HG02571 (cell line): Measurements from ENCODE around the gene PTCD2.
"Not testable (repeated sequence)": the region's sequence is repeated elsewhere in the genome, so short reads cannot be mapped to it uniquely, and the experiment has no call there.

Source experiments
- ATAC-seq: cut with Tn5 transposase; IDR thresholded peaks from one replicate; pipeline ENCODE4 v1.9.1; 2021; ENCODE audit warnings: mild to moderate bottlenecking, moderate library complexity; ENCODE audit not compliant: unreplicated experiment

The PTCD2 gene

DNA sequence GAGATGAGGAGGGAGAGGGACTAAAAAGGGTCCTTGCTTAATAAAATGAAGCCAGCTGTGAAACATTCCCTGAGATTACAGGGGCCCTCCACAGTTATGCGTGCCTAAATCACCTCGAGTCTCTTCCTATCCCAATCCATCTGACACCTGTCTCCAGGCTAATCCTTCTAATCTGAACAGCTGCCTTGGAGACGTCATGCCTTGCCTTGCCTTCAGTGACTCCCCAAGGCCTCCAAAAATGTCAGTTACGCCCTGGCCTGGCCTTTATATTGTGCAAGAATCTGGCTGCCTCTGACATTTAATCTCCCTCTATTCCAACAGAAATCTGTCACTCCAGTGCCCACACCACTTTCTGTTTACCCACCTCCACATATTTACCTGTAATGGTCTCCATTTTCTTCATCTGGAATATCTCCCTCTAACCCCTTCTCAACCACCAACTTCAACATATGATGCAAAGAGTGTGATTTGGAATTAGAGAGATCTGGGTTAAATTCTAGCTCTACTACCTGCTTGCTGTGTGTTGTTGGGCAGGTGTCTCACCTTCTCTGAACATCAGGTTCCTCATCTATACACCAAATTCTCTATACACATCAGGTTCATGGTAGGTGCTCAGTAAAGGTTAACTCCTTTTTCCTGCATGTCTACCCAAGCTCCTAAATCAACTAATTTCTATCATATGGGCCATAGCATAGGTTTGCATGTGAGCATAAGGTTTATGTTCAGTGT lies 57.9 kb downstream of the PTCD2 start:
- ATAC-seq: no peak

GRCh38 chr5:72378639-72379289 lies 58.6 kb downstream of the PTCD2 start:
- ATAC-seq: no peak

DNA sequence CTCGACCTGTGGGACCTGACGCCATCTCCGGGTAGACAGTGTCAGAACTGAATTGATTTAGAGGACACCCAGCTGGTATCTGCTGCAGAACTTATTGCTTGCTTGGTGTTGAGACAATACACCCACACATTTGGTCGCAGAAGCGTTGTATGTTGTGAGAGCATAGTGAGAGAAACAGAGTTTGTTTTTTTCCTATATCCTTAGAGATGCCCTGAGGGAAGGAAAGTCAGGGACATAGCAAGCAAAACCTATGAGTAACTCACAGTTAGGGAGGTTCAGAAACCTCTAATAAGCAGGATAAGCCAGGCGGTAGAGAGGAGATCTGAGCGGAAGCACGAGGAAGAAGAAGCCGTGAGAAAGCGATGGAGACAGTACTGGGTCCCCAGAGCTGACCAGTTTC lies 59.8 kb downstream of the PTCD2 start:
- no peak for ATAC-seq

- no peak for ATAC-seq
Measured at GRCh38 chr5:72380492-72381274, 60.5 kb downstream of the PTCD2 start.

GRCh38 chr5:72383280-72383679 lies 63.1 kb downstream of the PTCD2 start:
- ATAC-seq: no peak

DNA sequence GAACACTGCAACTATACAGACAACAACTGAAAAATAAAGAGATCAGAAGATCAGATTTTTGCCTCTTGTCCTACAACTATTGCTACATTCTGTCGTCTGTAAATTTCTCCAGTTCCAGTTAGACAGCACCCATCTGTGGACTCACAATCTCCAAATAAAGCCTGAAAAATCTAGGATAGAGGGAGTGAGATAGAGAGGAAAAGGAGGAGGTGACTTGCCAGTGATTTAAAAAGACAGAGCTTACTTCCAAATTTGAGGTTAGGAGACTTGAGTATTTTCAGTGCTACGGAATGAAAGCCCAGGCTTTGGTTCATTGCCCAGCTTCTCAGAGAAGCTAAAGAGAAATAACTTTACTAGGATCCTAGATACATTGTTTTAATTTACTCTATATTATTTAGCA lies 63.6 kb downstream of the PTCD2 start:
- no peak for ATAC-seq

- ATAC-seq: no peak
Measured at GRCh38 chr5:72386639-72387038, 66.5 kb downstream of the PTCD2 start.

- ATAC-seq: no peak
Measured at GRCh38 chr5:72387985-72388384, 67.8 kb downstream of the PTCD2 start.

DNA sequence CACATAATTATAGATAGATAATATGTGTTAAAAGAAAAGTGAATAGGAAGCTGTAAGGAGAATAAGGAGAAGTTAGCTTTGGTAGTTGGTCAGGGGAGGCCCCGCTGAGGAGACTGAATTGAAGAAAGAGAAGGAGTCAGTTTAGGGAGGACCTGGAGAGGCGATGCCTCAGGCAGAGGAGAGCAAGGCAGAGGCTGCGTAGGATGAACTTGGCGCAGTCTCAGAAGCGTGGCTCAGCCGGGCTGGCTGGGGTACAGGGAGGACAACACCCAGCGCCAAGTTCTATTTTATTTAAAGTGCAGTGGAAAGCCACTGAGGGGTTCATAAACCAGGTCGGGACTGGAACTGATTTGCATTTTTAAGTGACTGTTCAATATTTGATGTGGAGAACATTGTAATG lies 68.5 kb downstream of the PTCD2 start:
- no peak for ATAC-seq

DNA sequence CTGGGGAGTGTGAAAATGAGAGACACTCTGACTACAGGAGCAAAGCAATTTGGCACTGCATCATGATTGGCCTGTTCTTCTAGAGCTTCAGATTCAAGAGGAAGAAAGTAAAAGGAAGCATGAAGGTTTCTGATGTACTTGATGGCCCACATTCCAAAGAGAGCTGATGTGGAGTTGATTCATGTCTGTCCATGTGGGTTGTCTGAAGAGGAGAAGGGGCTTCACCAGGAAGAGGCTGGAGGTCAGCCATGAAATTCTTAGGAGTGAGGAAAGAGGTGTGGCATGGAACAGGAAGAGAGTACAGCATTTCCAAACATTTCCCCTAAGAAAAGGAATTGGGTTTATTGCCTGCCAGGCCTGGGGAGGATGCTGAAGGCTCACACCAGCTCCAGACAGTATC lies 70.7 kb downstream of the PTCD2 start:
- ATAC-seq: no peak

DNA sequence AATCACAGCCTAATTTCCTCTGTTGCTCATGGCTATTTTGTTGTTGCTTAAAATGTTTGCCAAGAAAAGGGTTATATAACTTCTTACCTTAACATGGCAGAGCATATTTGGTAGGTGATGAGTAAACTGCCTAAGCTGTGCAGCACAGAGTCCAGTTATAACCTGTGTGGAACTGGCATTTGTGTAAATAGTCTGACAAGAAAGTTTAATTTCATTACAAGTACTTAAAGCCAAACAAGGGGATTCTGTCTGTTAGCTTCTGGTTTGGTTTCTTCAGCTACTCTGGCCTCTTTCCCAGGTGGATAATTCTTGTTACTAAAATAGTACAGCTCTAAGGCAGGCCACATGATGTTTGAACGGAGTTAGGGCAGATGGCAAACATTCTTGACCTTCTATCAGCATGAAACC lies 72.2 kb downstream of the PTCD2 start:
- ATAC-seq: no peak

DNA sequence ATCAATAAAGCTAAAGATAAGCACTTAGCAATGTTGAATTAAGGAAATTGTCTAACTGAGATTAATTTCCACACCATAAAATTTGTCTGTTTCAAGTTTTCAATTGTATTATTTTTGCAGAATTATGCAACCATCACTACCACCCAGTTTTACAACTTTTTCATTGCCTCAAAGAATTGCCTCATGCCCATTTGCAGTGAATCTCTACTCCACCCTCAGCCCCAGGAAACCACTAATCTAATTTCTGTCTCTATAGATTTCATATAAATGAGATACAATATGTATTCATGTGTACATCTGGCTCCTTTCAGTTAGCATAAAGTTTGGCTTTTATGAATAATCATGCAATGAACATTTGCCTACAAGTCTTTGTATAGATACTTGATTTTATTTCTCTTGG lies 72.9 kb downstream of the PTCD2 start:
- ATAC-seq: no peak

- no peak for ATAC-seq
Measured at GRCh38 chr5:72394688-72395087, 74.5 kb downstream of the PTCD2 start.

- ATAC-seq: no peak
Measured at GRCh38 chr5:72397836-72398235, 77.7 kb downstream of the PTCD2 start.

DNA sequence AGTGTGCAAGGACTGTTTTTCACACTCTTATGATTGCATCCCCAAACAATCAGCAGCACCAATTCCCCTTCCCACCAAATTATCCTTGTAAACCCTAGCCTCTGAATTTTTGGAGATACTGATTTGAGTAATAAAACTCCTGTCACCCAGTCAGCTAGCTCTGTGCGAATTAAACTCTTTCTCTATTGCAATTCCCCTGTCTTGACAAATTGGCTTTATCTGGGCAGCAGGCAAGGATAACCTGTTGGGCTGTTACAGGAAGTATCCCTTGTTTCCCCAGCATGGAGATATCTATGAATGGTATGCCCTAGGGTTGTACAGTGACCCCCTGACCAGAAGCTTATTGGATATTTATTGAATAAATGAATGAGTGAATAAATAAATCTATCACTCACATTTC lies 80.8 kb downstream of the PTCD2 start:
- ATAC-seq: no peak

- no peak for ATAC-seq
Measured at GRCh38 chr5:72402381-72402890, 82.3 kb downstream of the PTCD2 start.

- ATAC-seq: no peak
Measured at GRCh38 chr5:72402959-72403628, 82.9 kb downstream of the PTCD2 start.

DNA sequence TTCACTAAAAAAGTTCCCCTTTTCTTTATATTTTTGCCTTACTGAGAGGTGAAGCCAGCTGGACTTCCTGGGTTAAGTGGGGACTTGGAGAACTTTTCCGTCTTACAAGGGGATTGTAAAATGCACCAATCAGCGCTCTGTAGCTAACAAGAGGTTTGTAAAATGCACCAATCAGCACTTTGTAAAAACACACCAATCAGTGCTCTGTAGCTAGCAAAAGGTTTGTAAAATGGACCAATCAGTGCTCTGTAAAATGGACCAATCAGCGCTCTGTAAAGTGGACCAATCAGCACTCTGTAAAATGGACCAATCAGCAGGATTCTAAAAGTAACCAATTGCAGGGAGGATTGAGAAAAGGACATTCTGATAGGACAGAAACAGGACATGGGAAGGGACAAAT lies 84.6 kb downstream of the PTCD2 start:
- not testable (repeated sequence) for ATAC-seq

DNA sequence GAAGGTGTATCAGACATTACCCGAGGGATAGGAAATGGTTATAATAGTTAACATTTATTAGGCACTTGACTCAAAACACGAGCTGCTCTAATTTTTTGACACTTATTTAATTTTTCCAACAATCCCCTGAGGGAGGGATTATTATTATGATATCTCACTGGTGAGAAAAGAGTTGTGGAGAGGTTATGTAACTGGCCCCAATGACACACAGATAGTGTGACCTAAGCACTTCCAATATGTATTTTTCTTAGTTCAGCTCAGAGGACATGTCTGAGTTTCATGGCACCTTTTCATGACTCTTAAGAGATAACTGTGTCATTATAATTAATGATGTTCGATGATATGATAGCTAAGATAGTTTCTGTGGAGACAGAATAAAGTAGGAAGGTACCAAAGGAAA lies 86.9 kb downstream of the PTCD2 start:
- ATAC-seq: no peak

DNA sequence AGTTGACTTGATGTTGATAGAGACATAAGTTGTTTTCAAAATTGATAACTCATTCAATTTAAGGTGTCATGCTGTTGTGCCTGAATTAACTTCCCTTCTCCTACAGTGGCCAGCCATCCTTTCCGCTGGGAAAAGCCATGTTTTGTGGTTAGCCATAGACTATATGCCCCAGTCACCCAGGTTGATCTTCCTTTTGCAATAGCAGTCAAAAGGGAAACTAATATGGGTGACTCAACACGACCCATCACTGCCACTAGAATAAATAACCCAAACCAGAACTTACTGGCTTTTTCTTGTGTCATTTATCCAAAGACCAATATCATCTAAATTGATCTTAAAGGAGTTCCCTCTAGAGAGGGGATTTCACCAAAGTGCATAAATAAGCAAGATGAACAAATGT lies 87.4 kb downstream of the PTCD2 start:
- ATAC-seq: no peak

DNA sequence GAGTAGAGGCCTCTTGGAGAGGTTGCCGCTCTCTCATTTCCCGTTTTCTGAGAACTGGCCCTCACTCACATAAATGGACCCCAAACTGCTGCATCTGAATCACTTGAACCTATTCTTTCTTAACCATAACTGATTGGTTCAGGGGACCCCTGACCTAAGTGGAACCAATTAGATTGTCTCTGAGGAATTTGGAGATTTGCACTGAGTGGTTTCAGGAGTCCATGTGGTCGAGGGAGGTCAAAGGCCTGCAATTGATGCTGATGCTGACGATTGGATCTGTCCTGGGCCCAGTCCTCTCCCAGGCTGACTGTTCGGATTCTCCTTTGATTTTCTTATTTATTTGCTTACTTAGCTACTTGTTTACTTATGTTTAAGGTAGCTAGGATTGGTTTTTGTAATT lies 88.0 kb downstream of the PTCD2 start:
- no peak for ATAC-seq
